ENCODE results near the gene DMAP1. TPM values are rescaled to one million over a fixed set of nuclear protein-coding genes. Genes with fewer than 3 reads are reported as not detected.
"Not testable (repeated sequence)": the region's sequence is repeated elsewhere in the genome, so short reads cannot be mapped to it uniquely, and the experiment has no call there.

DMAP1 gene
- polyA plus RNA-seq, 1 donor (not counting 4 experiments of a cell fraction or from before 2014, with no cell fraction given): 27.2 TPM

DNA sequence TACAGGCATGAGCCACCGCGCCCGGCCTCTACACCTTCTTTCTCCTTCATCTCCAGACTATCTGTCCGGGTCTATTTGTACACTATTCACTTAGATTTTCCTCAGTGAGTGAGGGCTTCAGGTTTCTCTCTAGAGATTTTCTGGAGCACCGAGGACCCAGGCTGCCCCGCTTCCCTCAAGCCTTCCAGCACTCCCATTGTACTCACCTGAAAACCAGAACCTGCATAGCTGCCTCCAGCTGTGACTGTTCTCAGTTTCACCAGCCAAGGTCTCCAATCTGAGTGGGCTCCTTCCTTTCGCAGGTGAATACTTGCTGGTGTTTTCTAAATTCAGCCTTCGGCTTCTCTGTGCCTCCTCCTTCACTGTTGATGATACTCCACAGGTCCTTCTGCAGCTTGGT is 12.9 kb upstream of the DMAP1 start:
- no peak overlapping the region for H3K27ac ChIP-seq (ENCODE audit: control insufficient read depth, insufficient read depth, low read length)
- no peaks in the 10 kb centered on the region for H3K9me3 ChIP-seq (ENCODE audit: control insufficient read depth, low read depth, low read length)
- TF ChIP-seq CTCF (optimal IDR thresholded peaks at IDR 0.05 in 1 of 3, IDR thresholded peaks at IDR 0.05 in 1 of 3, conservative IDR thresholded peaks at IDR 0.05 in 1 of 3; ENCODE audit: extremely low read depth in 1 of 3, insufficient read depth in 2 of 3, low read length in 3 of 3): no peak
- no peak for TF ChIP-seq EZH2 (IDR thresholded peaks at IDR 0.05; ENCODE audit: low read length)
- no peak overlapping the region for H3K4me2 ChIP-seq (ENCODE audit: control insufficient read depth, extremely low read depth, insufficient read depth, low read depth, low read length)
- H2AFZ ChIP-seq (ENCODE audit: control insufficient read depth, low read length): no peak overlapping the region
- dilution Hi-C loops (cut with MboI; ENCODE audit: extremely low pct_ligation_motif_present, low sequenced_read_pairs): no loop called here
- no peaks in the 10 kb centered on the region for H3K9me1 ChIP-seq (ENCODE audit: control insufficient read depth, extremely low read depth, insufficient read depth, low read length)
- no peaks in the 10 kb centered on the region for H3K36me3 ChIP-seq (ENCODE audit: control insufficient read depth in 2 of 2, extremely low read depth in 1 of 2, insufficient read depth in 2 of 2, low read length in 2 of 2)
- H3K9ac ChIP-seq (ENCODE audit: control insufficient read depth, extremely low read depth, insufficient read depth, low read length): no peak overlapping the region
- H3K4me1 ChIP-seq (ENCODE audit: control insufficient read depth, extremely low read depth, insufficient read depth, low read length): no peaks in the 10 kb centered on the region
- peaks cover 4% of the 10 kb centered on the region for H3K27me3 ChIP-seq (ENCODE audit: control insufficient read depth, extremely low read depth, insufficient read depth, low read length)
- H3K79me2 ChIP-seq (ENCODE audit: control insufficient read depth, insufficient read depth, low read length): no peaks in the 10 kb centered on the region
- H3K4me3 ChIP-seq (ENCODE audit: control insufficient read depth in 2 of 3, extremely low read depth in 1 of 3, insufficient read depth in 2 of 3, low read depth in 1 of 3, low read length in 3 of 3): no peak overlapping the region
- FAIRE-seq: no peak
- DNase-seq (ENCODE audit: low read depth, low spot score): no peak
- no peaks in the 10 kb centered on the region for H4K20me1 ChIP-seq (ENCODE audit: control insufficient read depth, extremely low read depth, insufficient read depth, low read length)

DNA sequence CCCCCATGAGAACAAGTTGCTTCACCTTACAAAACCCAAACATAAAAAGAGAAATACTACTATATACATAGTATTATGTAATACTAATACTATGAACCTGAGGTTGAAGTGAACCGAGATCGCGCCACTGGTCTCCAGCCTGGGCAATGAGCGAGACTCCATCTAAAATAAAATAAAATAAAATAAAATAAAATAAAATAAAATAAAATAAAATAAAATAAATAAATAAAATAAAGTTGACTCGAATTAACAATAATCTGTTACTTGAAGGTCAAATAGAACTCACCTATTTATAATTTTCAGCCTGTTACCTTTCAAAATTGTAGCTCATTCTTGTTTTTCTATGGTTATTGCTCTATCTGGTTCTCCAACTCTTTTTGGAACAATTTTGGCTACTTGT is 6.7 kb upstream of the DMAP1 start:
- H3K36me3 ChIP-seq (ENCODE audit: control insufficient read depth in 2 of 2, extremely low read depth in 1 of 2, insufficient read depth in 2 of 2, low read length in 2 of 2); FAIRE-seq; H3K9me1 ChIP-seq (ENCODE audit: control insufficient read depth, extremely low read depth, insufficient read depth, low read length); H3K9me3 ChIP-seq (ENCODE audit: control insufficient read depth, low read depth, low read length); H3K27ac ChIP-seq (ENCODE audit: control insufficient read depth, insufficient read depth, low read length); H3K4me1 ChIP-seq (ENCODE audit: control insufficient read depth, extremely low read depth, insufficient read depth, low read length); H3K4me3 ChIP-seq (ENCODE audit: control insufficient read depth in 2 of 3, extremely low read depth in 1 of 3, insufficient read depth in 2 of 3, low read depth in 1 of 3, low read length in 3 of 3); H3K79me2 ChIP-seq (ENCODE audit: control insufficient read depth, insufficient read depth, low read length); H3K27me3 ChIP-seq (ENCODE audit: control insufficient read depth, extremely low read depth, insufficient read depth, low read length); H3K4me2 ChIP-seq (ENCODE audit: control insufficient read depth, extremely low read depth, insufficient read depth, low read depth, low read length); H2AFZ ChIP-seq (ENCODE audit: control insufficient read depth, low read length); H3K9ac ChIP-seq (ENCODE audit: control insufficient read depth, extremely low read depth, insufficient read depth, low read length); H4K20me1 ChIP-seq (ENCODE audit: control insufficient read depth, extremely low read depth, insufficient read depth, low read length); dilution Hi-C loops (cut with MboI; ENCODE audit: extremely low pct_ligation_motif_present, low sequenced_read_pairs); DNase-seq (ENCODE audit: low read depth, low spot score): not testable (repeated sequence)

- H3K4me1 ChIP-seq (ENCODE audit: control insufficient read depth, extremely low read depth, insufficient read depth, low read length): peaks cover 10% of the 10 kb centered on the region
- no peaks in the 10 kb centered on the region for H3K27me3 ChIP-seq (ENCODE audit: control insufficient read depth, extremely low read depth, insufficient read depth, low read length)
- FAIRE-seq (no peak), DNase-seq (ENCODE audit: low read depth, low spot score) (no peak)
- no peak overlapping the region for H2AFZ ChIP-seq (ENCODE audit: control insufficient read depth, low read length)
- no peak overlapping the region for H3K9ac ChIP-seq (ENCODE audit: control insufficient read depth, extremely low read depth, insufficient read depth, low read length)
- no peak overlapping the region for H3K4me3 ChIP-seq (ENCODE audit: control insufficient read depth in 2 of 3, extremely low read depth in 1 of 3, insufficient read depth in 2 of 3, low read depth in 1 of 3, low read length in 3 of 3)
- H3K36me3 ChIP-seq (ENCODE audit: control insufficient read depth in 2 of 2, extremely low read depth in 1 of 2, insufficient read depth in 2 of 2, low read length in 2 of 2): no peaks in the 10 kb centered on the region
- no peak for TF ChIP-seq CTCF (optimal IDR thresholded peaks at IDR 0.05 in 1 of 3, IDR thresholded peaks at IDR 0.05 in 1 of 3, conservative IDR thresholded peaks at IDR 0.05 in 1 of 3; ENCODE audit: extremely low read depth in 1 of 3, insufficient read depth in 2 of 3, low read length in 3 of 3)
- no peak overlapping the region for H3K27ac ChIP-seq (ENCODE audit: control insufficient read depth, insufficient read depth, low read length)
- H3K9me1 ChIP-seq (ENCODE audit: control insufficient read depth, extremely low read depth, insufficient read depth, low read length): no peaks in the 10 kb centered on the region
- no peaks in the 10 kb centered on the region for H3K79me2 ChIP-seq (ENCODE audit: control insufficient read depth, insufficient read depth, low read length)
- no peak overlapping the region for H3K4me2 ChIP-seq (ENCODE audit: control insufficient read depth, extremely low read depth, insufficient read depth, low read depth, low read length)
- dilution Hi-C loops (cut with MboI; ENCODE audit: extremely low pct_ligation_motif_present, low sequenced_read_pairs): no loop called here
- H4K20me1 ChIP-seq (ENCODE audit: control insufficient read depth, extremely low read depth, insufficient read depth, low read length): no peaks in the 10 kb centered on the region
- no peaks in the 10 kb centered on the region for H3K9me3 ChIP-seq (ENCODE audit: control insufficient read depth, low read depth, low read length)
Observed at GRCh38 chr1:44208226-44208625, 5.0 kb upstream of the DMAP1 start.
